ENCODE results near the gene CACHD1. TPM values are rescaled to one million over a fixed set of nuclear protein-coding genes. Genes with fewer than 3 reads are reported as not detected.
A peak's percentile ranks its signal among the peaks of the same experiment; 100 is the strongest.

The CACHD1 gene
- total and polyA plus RNA-seq, 10 donors = 1.1 to 17.3 (median 11.4) TPM

GRCh38 chr1:64594446-64594845 lies 124.5 kb downstream of the CACHD1 start:
- TF ChIP-seq POLR2AphosphoS5 (IDR thresholded peaks at IDR 0.05) (no peak), POLR2A (IDR thresholded peaks at IDR 0.05) (no peak)
- TF ChIP-seq, protein P1, sequence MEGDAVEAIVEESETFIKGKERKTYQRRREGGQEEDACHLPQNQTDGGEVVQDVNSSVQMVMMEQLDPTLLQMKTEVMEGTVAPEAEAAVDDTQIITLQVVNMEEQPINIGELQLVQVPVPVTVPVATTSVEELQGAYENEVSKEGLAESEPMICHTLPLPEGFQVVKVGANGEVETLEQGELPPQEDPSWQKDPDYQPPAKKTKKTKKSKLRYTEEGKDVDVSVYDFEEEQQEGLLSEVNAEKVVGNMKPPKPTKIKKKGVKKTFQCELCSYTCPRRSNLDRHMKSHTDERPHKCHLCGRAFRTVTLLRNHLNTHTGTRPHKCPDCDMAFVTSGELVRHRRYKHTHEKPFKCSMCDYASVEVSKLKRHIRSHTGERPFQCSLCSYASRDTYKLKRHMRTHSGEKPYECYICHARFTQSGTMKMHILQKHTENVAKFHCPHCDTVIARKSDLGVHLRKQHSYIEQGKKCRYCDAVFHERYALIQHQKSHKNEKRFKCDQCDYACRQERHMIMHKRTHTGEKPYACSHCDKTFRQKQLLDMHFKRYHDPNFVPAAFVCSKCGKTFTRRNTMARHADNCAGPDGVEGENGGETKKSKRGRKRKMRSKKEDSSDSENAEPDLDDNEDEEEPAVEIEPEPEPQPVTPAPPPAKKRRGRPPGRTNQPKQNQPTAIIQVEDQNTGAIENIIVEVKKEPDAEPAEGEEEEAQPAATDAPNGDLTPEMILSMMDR (IDR thresholded peaks at IDR 0.05 in 8 of 11, conservative IDR thresholded peaks at IDR 0.05 in 3 of 11) = no peak
- H3K9me3 ChIP-seq = no peaks in the 10 kb centered on the region
- peak overlapping the region in 7 of 8 donors; percentile 2 to 55 (median 25) for H3K27ac ChIP-seq
- 80 to 87% (median 82%) methylated on average over 4 of the region's 4 CpGs for WGBS, 5 donors
- H3K36me3 ChIP-seq = no peaks in the 10 kb centered on the region
- no peak overlapping the region for H3K4me3 ChIP-seq
- no peaks in the 10 kb centered on the region for H3K27me3 ChIP-seq (replicated peaks in 1 of 7)
- peaks cover 0 to 15% (median 0%) of the 10 kb centered on the region in 6 donors for H3K4me1 ChIP-seq
- no peak for DNase-seq
- intact Hi-C loops (cut with DNase I; ENCODE audit: low total_unique reads) = no loop called here

- TF ChIP-seq, protein P1 (IDR thresholded peaks at IDR 0.05 in 8 of 11, conservative IDR thresholded peaks at IDR 0.05 in 3 of 11) = no peak
- TF ChIP-seq POLR2AphosphoS5 (IDR thresholded peaks at IDR 0.05) (no peak), POLR2A (IDR thresholded peaks at IDR 0.05) (no peak)
- no peaks in the 10 kb centered on the region for H3K36me3 ChIP-seq
- no peaks in the 10 kb centered on the region for H3K27me3 ChIP-seq (replicated peaks in 1 of 7)
- WGBS, 5 donors = 80 to 87% (median 83%) methylated on average over 5 of the region's 5 CpGs
- intact Hi-C loops (cut with DNase I; ENCODE audit: low total_unique reads) = no loop called here
- DNase-seq = no peak
- H3K27ac ChIP-seq = peak overlapping the region in 2 of 8 donors; percentile 22 to 53
- peaks cover 0 to 15% (median 0%) of the 10 kb centered on the region in 6 donors for H3K4me1 ChIP-seq
- H3K4me3 ChIP-seq = no peak overlapping the region
- no peaks in the 10 kb centered on the region for H3K9me3 ChIP-seq
Observed at GRCh38 chr1:64595871-64596515, 126.1 kb downstream of the CACHD1 start.

GRCh38 chr1:64597113-64597512 lies 127.2 kb downstream of the CACHD1 start:
- no peaks in the 10 kb centered on the region for H3K27me3 ChIP-seq (replicated peaks in 1 of 7)
- no peaks in the 10 kb centered on the region for H3K9me3 ChIP-seq
- intact Hi-C loops (cut with DNase I; ENCODE audit: low total_unique reads) = no loop called here
- TF ChIP-seq, protein P1 (IDR thresholded peaks at IDR 0.05 in 8 of 11, conservative IDR thresholded peaks at IDR 0.05 in 3 of 11) = no peak
- TF ChIP-seq POLR2AphosphoS5 (IDR thresholded peaks at IDR 0.05) = no peak
- no peak for TF ChIP-seq POLR2A (IDR thresholded peaks at IDR 0.05)
- H3K27ac ChIP-seq = no peak overlapping the region
- H3K4me3 ChIP-seq = no peak overlapping the region
- no peak for DNase-seq
- no peaks in the 10 kb centered on the region for H3K36me3 ChIP-seq
- H3K4me1 ChIP-seq = peaks cover 0 to 15% (median 0%) of the 10 kb centered on the region in 6 donors
- WGBS, 5 donors = 65 to 86% (median 79%) methylated on average over 4 of the region's 4 CpGs

DNA sequence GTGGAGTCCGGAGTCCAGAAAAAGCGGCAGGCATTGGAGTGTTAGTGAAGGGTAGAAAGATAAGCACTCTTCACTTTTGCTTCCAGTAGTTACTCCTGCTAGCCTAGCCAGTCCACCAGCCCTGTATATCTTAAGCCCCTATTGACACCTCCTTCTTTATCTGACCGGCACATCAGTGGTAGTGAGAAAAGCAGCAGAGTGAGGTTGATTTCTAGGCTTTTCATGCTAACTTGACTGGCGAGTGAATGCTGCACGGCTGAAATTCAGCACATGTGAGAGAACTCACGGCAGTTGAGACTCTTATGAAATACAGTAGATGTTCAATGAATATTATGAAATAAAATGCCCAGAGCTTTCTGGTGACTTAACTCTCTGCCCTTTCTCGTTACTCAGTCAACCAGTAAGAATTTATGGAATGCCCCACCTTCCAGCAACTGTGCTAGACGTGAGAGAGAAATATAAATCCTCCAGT lies 128.2 kb downstream of the CACHD1 start:
- no peaks in the 10 kb centered on the region for H3K9me3 ChIP-seq
- no peaks in the 10 kb centered on the region for H3K36me3 ChIP-seq
- WGBS, 5 donors = 80 to 93% (median 82%) methylated on average over 8 of the region's 8 CpGs
- peaks cover 0 to 15% (median 0%) of the 10 kb centered on the region in 6 donors for H3K4me1 ChIP-seq
- intact Hi-C loops (cut with DNase I; ENCODE audit: low total_unique reads) = no loop called here
- H3K4me3 ChIP-seq = no peak overlapping the region
- DNase-seq = no peak
- H3K27ac ChIP-seq = no peak overlapping the region
- H3K27me3 ChIP-seq (replicated peaks in 1 of 7) = no peaks in the 10 kb centered on the region
- TF ChIP-seq, protein P1 (IDR thresholded peaks at IDR 0.05 in 8 of 11, conservative IDR thresholded peaks at IDR 0.05 in 3 of 11) = no peak
- TF ChIP-seq POLR2AphosphoS5 (IDR thresholded peaks at IDR 0.05) (no peak), POLR2A (IDR thresholded peaks at IDR 0.05) (no peak)
